Measurements from ENCODE around the gene PLAU.

PLAU gene

GRCh38 chr10:73931767-73932619, 21.1 kb downstream of the PLAU start:
- no peak overlapping the region for H3K4me2 ChIP-seq
- 0 out of 2 replicates have a peak overlapping the region, but pooled peaks have one; percentile 23 for H2AFZ ChIP-seq (ENCODE audit: low read depth)
- H4K20me1 ChIP-seq (ENCODE audit: insufficient read depth): no peaks in the 10 kb centered on the region
- H3K27me3 ChIP-seq (ENCODE audit: insufficient read depth, low read depth): no peaks in the 10 kb centered on the region
- peaks cover 6% of the 10 kb centered on the region for H3K4me1 ChIP-seq (ENCODE audit: low read depth, poor library complexity, severe bottlenecking)
- H3K36me3 ChIP-seq (ENCODE audit: insufficient read depth): no peaks in the 10 kb centered on the region
- H3K27ac ChIP-seq: no peak overlapping the region
- no peak for TF ChIP-seq CTCF (conservative IDR thresholded peaks at IDR 0.05; ENCODE audit: low read depth, low read length)
- no peaks in the 10 kb centered on the region for H3K79me2 ChIP-seq (ENCODE audit: insufficient read depth, low read depth)
- H3K9ac ChIP-seq: no peak overlapping the region
- H3K4me3 ChIP-seq (IDR thresholded peaks at IDR 0.05; ENCODE audit: insufficient read depth, low read depth, low read length): no peak overlapping the region

- Histone ChIP-seq H3K27me3 (ENCODE audit: insufficient read depth, low read depth) (no peaks in the 10 kb centered on the region), H3K79me2 (ENCODE audit: insufficient read depth, low read depth) (no peaks in the 10 kb centered on the region), H3K27ac (no peak overlapping the region), H3K36me3 (ENCODE audit: insufficient read depth) (no peaks in the 10 kb centered on the region), H3K4me3 (IDR thresholded peaks at IDR 0.05; ENCODE audit: insufficient read depth, low read depth, low read length) (no peak overlapping the region), H3K4me2 (no peak overlapping the region), H4K20me1 (ENCODE audit: insufficient read depth) (no peaks in the 10 kb centered on the region), H3K9ac (no peak overlapping the region), H2AFZ (ENCODE audit: low read depth) (0 out of 2 replicates have a peak overlapping the region, but pooled peaks have one; percentile 23), H3K4me1 (ENCODE audit: low read depth, poor library complexity, severe bottlenecking) (peaks cover 6% of the 10 kb centered on the region)
- TF ChIP-seq CTCF (conservative IDR thresholded peaks at IDR 0.05; ENCODE audit: low read depth, low read length): no peak
These were observed 21.7 kb downstream of the PLAU start for GRCh38 chr10:73932620-73933112.

GRCh38 chr10:73934074-73934473, 23.1 kb downstream of the PLAU start:
- no peaks in the 10 kb centered on the region for H3K36me3 ChIP-seq (ENCODE audit: insufficient read depth)
- no peak overlapping the region for H3K9ac ChIP-seq
- H3K79me2 ChIP-seq (ENCODE audit: insufficient read depth, low read depth): no peaks in the 10 kb centered on the region
- H4K20me1 ChIP-seq (ENCODE audit: insufficient read depth): no peaks in the 10 kb centered on the region
- no peaks in the 10 kb centered on the region for H3K27me3 ChIP-seq (ENCODE audit: insufficient read depth, low read depth)
- H3K4me2 ChIP-seq: no peak overlapping the region
- no peak overlapping the region for H3K4me3 ChIP-seq (IDR thresholded peaks at IDR 0.05; ENCODE audit: insufficient read depth, low read depth, low read length)
- peaks cover 6% of the 10 kb centered on the region for H3K4me1 ChIP-seq (ENCODE audit: low read depth, poor library complexity, severe bottlenecking)
- no peak for TF ChIP-seq CTCF (conservative IDR thresholded peaks at IDR 0.05; ENCODE audit: low read depth, low read length)
- no peak overlapping the region for H3K27ac ChIP-seq
- no peak overlapping the region for H2AFZ ChIP-seq (ENCODE audit: low read depth)

- Histone ChIP-seq H3K4me3 (IDR thresholded peaks at IDR 0.05; ENCODE audit: insufficient read depth, low read depth, low read length) (no peak overlapping the region), H3K9ac (no peak overlapping the region), H3K27me3 (ENCODE audit: insufficient read depth, low read depth) (no peaks in the 10 kb centered on the region), H3K4me2 (no peak overlapping the region), H3K4me1 (ENCODE audit: low read depth, poor library complexity, severe bottlenecking) (peaks cover 9% of the 10 kb centered on the region), H3K36me3 (ENCODE audit: insufficient read depth) (no peaks in the 10 kb centered on the region), H3K79me2 (ENCODE audit: insufficient read depth, low read depth) (no peaks in the 10 kb centered on the region), H2AFZ (ENCODE audit: low read depth) (no peak overlapping the region), H4K20me1 (ENCODE audit: insufficient read depth) (no peaks in the 10 kb centered on the region), H3K27ac (no peak overlapping the region)
- TF ChIP-seq CTCF (conservative IDR thresholded peaks at IDR 0.05; ENCODE audit: low read depth, low read length): no peak
These were observed 25.0 kb downstream of the PLAU start for GRCh38 chr10:73935895-73936294.
